Measurements from ENCODE around the gene SLMAP. TPM values are rescaled to one million over a fixed set of nuclear protein-coding genes. Genes with fewer than 3 reads are reported as not detected.

SLMAP gene
- total and polyA plus RNA-seq, 2 of the 13 experiments (the other 11 are each of a cell fraction or from before 2014, with no cell fraction given) = 24.0 to 48.3 TPM

- TF ChIP-seq TFDP2 (CRISPR knock-in tag; IDR thresholded peaks at IDR 0.05) = no peak
- no peak for TF ChIP-seq ELF3 (CRISPR knock-in tag; IDR thresholded peaks at IDR 0.05)
- TF ChIP-seq KDM1A (CRISPR knock-in tag; IDR thresholded peaks at IDR 0.05) = no peak
These were observed 177.5 kb downstream of the SLMAP start (continued) for GRCh38 chr3:57933602-57934001.

DNA sequence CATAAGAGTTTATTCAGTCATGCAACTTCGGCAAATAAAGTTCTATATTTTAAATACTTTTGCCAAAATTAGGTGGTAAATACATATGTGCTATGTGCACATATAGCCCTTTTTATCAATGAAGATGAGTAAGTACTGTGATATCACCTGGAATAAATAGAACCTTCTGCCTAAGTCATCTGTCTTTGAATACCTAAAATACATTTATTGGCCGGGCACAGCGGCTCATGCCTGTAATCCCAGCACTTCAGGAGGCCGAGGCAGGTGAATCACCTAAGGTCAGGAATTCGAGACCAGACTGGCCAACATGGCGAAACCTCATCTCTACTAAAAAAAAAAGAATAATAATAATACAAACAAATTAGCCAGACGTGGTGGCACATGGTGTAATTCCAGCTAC, 178.3 kb downstream of the SLMAP start:
- Histone ChIP-seq H3K9ac (ENCODE audit: insufficient read depth, low read depth, low read length) (no peak overlapping the region), H4K20me1 (ENCODE audit: insufficient read depth, low read length) (no peaks in the 10 kb centered on the region), H3K4me3 (replicated peaks in 1 of 3; ENCODE audit: insufficient read depth in 1 of 3, low read depth in 2 of 3, low read length in 3 of 3) (no peak overlapping the region), H3K27ac (ENCODE audit: extremely low read length, insufficient read depth, low read length) (no peak overlapping the region), H3K27me3 (ENCODE audit: control insufficient read depth in 1 of 2, insufficient read depth in 2 of 2, low read length in 2 of 2) (no peaks in the 10 kb centered on the region), H3K36me3 (replicated peaks in 1 of 2; ENCODE audit: control insufficient read depth in 1 of 2, insufficient read depth in 2 of 2, low read length in 2 of 2) (peaks cover 2 to 4% of the 10 kb centered on the region in 2 experiments; a peak in 2 of 5 replicates), H3K9me3 (ENCODE audit: low read length) (no peaks in the 10 kb centered on the region), H3K4me1 (ENCODE audit: insufficient read depth, low read length) (no peaks in the 10 kb centered on the region), H2AFZ (ENCODE audit: low read length) (no peak overlapping the region), H3K79me2 (ENCODE audit: insufficient read depth, low read length) (no peaks in the 10 kb centered on the region), H3K4me2 (ENCODE audit: low read depth, low read length) (no peak overlapping the region)
- POLR2A ChIA-PET = interaction anchor here (1.8 kb wide), 1 partner anchor 14 kb away, joined by 4 read pairs; no protein-coding TSS in a partner anchor
- in situ Hi-C loops (cut with HindIII; ENCODE audit: extremely low pct_ligation_motif_present, low pct_unique_long_range_greater_than_20kb) (no loop called here), intact Hi-C loops (cut with micrococcal nuclease; ENCODE audit: unreplicated experiment) (no loop called here)
- CTCF ChIA-PET (ENCODE audit: low intra/inter-chr PET ratio, low total read pairs) = no interaction called here
- no peak for FAIRE-seq
- BruUV-seq (replicated peaks) = no TSS peak
- ATAC-seq = no peak
- DNase-seq (ENCODE audit: low spot score) = no peak
- WGBS (ENCODE audit: low lambda C conversion rate) = 97% methylated on average over 7 of the region's 7 CpGs
- TF ChIP-seq KAT2B (IDR thresholded peaks at IDR 0.05; ENCODE audit: borderline replicate concordance, low read depth, low read length) (no peak), ZFP90 (CRISPR knock-in tag; IDR thresholded peaks at IDR 0.05; ENCODE audit: borderline replicate concordance) (no peak), ZNF124 (CRISPR knock-in tag; IDR thresholded peaks at IDR 0.05) (no peak), ZBED4 (CRISPR knock-in tag; IDR thresholded peaks at IDR 0.05; ENCODE audit: borderline replicate concordance) (no peak), ZNF570 (CRISPR knock-in tag; IDR thresholded peaks at IDR 0.05; ENCODE audit: borderline replicate concordance) (no peak), ZNF292 (CRISPR knock-in tag; IDR thresholded peaks at IDR 0.05; ENCODE audit: borderline replicate concordance, low read depth) (no peak), ZNF790 (CRISPR knock-in tag; IDR thresholded peaks at IDR 0.05; ENCODE audit: borderline replicate concordance) (no peak), KDM3A (CRISPR knock-in tag; IDR thresholded peaks at IDR 0.05; ENCODE audit: low read depth) (no peak), RBM22 (optimal IDR thresholded peaks at IDR 0.05; ENCODE audit: low read length) (no peak), ZBTB38 (CRISPR knock-in tag; IDR thresholded peaks at IDR 0.05) (no peak)
- TF ChIP-seq, protein P1, sequence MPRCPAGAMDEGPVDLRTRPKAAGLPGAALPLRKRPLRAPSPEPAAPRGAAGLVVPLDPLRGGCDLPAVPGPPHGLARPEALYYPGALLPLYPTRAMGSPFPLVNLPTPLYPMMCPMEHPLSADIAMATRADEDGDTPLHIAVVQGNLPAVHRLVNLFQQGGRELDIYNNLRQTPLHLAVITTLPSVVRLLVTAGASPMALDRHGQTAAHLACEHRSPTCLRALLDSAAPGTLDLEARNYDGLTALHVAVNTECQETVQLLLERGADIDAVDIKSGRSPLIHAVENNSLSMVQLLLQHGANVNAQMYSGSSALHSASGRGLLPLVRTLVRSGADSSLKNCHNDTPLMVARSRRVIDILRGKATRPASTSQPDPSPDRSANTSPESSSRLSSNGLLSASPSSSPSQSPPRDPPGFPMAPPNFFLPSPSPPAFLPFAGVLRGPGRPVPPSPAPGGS (CRISPR knock-in tag; IDR thresholded peaks at IDR 0.05) = no peak
